CD8-positive, alpha-beta memory T cell (primary cell): ENCODE results near the gene TSEN2. TPM values are rescaled to one million over a fixed set of nuclear protein-coding genes. Genes with fewer than 3 reads are reported as not detected.
A peak's percentile ranks its signal among the peaks of the same experiment; 100 is the strongest.

ENCODE experiments used
- CTCF ChIA-PET: fragments of 350-600 bp; sonication (Branson Sonifier 250); formaldehyde crosslinking; loops from one replicate; lab custom pipeline; 2021; ENCODE audit warnings: antibody characterized with exemption; lab: Charles Lee
- POLR2A ChIA-PET: fragments of 350-600 bp; sonication (Branson Sonifier 250); formaldehyde crosslinking; loops from one replicate; lab custom pipeline; 2021; ENCODE audit warnings: antibody characterized with exemption; lab: Charles Lee
- DNase-seq, 5 donors: peaks; one replicate each; pipeline versions ENCODE4 v3.0.0 to v3.0.0-alpha.2; 2020 to 2022; ENCODE audit warnings: mixed read lengths in 1 of 5
- H3K27ac ChIP-seq: one replicate; pipeline ENCODE4 v1.7.0; 2013; ENCODE audit warnings: low read depth, mild to moderate bottlenecking, low read length, moderate library complexity
- H3K27me3 ChIP-seq: 2 replicates; pipeline ENCODE4 v1.7.0; 2013; ENCODE audit warnings: low read length, mild to moderate bottlenecking; ENCODE audit not compliant: insufficient read depth, poor library complexity, severe bottlenecking
- H3K36me3 ChIP-seq: 2 replicates; pipeline ENCODE4 v1.7.0; 2013; ENCODE audit warnings: mild to moderate bottlenecking, low read length, moderate library complexity; ENCODE audit not compliant: insufficient read depth
- H3K4me1 ChIP-seq: 2 replicates; pipeline ENCODE4 v1.7.0; 2013; ENCODE audit warnings: mild to moderate bottlenecking, low read length, moderate library complexity; ENCODE audit not compliant: insufficient read depth
- H3K4me3 ChIP-seq: 2 replicates; pipeline ENCODE4 v1.7.0; 2013; ENCODE audit warnings: mild to moderate bottlenecking, low read length
- H3K9me3 ChIP-seq: 2 replicates; pipeline ENCODE4 v1.7.0; 2013; ENCODE audit warnings: mild to moderate bottlenecking, low read length
- H3K27ac Mint-ChIP-seq, 8 donors: one replicate each; pipeline ENCODE4 v1.8.0; 2020 to 2021; ENCODE audit warnings: mixed read lengths in 8 of 8, mild to moderate bottlenecking in 6 of 8, inconsistent platforms in 3 of 8, moderate library complexity in 3 of 8
- H3K27me3 Mint-ChIP-seq, 2 donors: one replicate each; pipeline ENCODE4 v1.8.0; 2020 to 2021; ENCODE audit warnings: mixed read lengths in 2 of 2, mild to moderate bottlenecking in 1 of 2, moderate library complexity in 1 of 2
- H3K36me3 Mint-ChIP-seq, 3 donors: one replicate each; pipeline ENCODE4 v1.8.0; 2020 to 2021; ENCODE audit warnings: mixed read lengths in 3 of 3, inconsistent platforms in 1 of 3, mild to moderate bottlenecking in 1 of 3
- H3K4me1 Mint-ChIP-seq, 3 donors: one replicate each; pipeline ENCODE4 v1.8.0; 2020 to 2021; ENCODE audit warnings: mixed read lengths in 3 of 3, inconsistent platforms in 1 of 3, mild to moderate bottlenecking in 1 of 3
- H3K4me3 Mint-ChIP-seq, 7 donors: one replicate each; pipeline ENCODE4 v1.8.0; 2020 to 2021; ENCODE audit warnings: mixed read lengths in 7 of 7, mild to moderate bottlenecking in 6 of 7, moderate library complexity in 4 of 7, inconsistent platforms in 2 of 7
- H3K9me3 Mint-ChIP-seq, 5 donors: one replicate each; pipeline ENCODE4 v1.8.0; 2020 to 2022; ENCODE audit warnings: mixed read lengths in 5 of 5, mild to moderate bottlenecking in 3 of 5, moderate library complexity in 2 of 5, inconsistent platforms in 1 of 5
- polyA plus RNA-seq: library from polyadenylated mRNA; unstranded; fragments of 300-500 nt; fragmentation: Illumina TruSeq; gene quantifications from one replicate; pipeline ENCODE4 v1.2.3, GENCODE V29; 2021
- total RNA-seq, 2 experiments: library from RNA; stranded (reverse); gene quantifications; one replicate each; pipeline ENCODE4 v1.2.3, GENCODE V29; 2021

TSEN2 gene
- total and polyA plus RNA-seq, 3 experiments from 2014 or later, result 13.1 to 30.3 (median 29.8) TPM

GRCh38 chr3:12544652-12545472, 60.6 kb downstream of the TSEN2 start:
- H3K4me1 ChIP-seq, result no peaks in the 10 kb centered on the region
- H3K9me3 Mint-ChIP-seq, result no peaks in the 10 kb centered on the region
- DNase-seq, result no peak
- H3K36me3 Mint-ChIP-seq, result peaks cover 0 to 3% (median 2%) of the 10 kb centered on the region in 3 donors
- no peaks in the 10 kb centered on the region for H3K9me3 ChIP-seq
- H3K36me3 ChIP-seq, result no peaks in the 10 kb centered on the region
- H3K27ac Mint-ChIP-seq, result no peak overlapping the region
- H3K27me3 Mint-ChIP-seq, result peaks cover 2% of the 10 kb centered on the region in 2 donors
- no peaks in the 10 kb centered on the region for H3K4me1 Mint-ChIP-seq
- H3K4me3 Mint-ChIP-seq, result no peak overlapping the region
- H3K27me3 ChIP-seq, result no peaks in the 10 kb centered on the region
- no peak overlapping the region for H3K4me3 ChIP-seq
- H3K27ac ChIP-seq, result no peak overlapping the region
- ChIA-PET CTCF (interaction anchor here (1.2 kb wide), 1 partner anchor 15 kb away, joined by 3 read pairs; no protein-coding TSS in a partner anchor), POLR2A (interaction anchor here (0.7 kb wide), 1 partner anchor 109 kb away, joined by 8 read pairs; no protein-coding TSS in a partner anchor)

- H3K4me1 Mint-ChIP-seq, result no peaks in the 10 kb centered on the region
- Histone ChIP-seq H3K36me3 (no peaks in the 10 kb centered on the region), H3K4me3 (no peak within 1 kb of the TSS), H3K4me1 (no peaks in the 10 kb centered on the region), H3K9me3 (no peaks in the 10 kb centered on the region), H3K27ac (no peak within 1 kb of the TSS), H3K27me3 (no peaks in the 10 kb centered on the region)
- DNase-seq, result no peak
- peaks cover 0 to 2% (median 0%) of the 10 kb centered on the region in 3 donors for H3K36me3 Mint-ChIP-seq
- ChIA-PET POLR2A (no interaction called here), CTCF (no interaction called here)
- H3K4me3 Mint-ChIP-seq, result no peak within 1 kb of the TSS
- H3K9me3 Mint-ChIP-seq, result no peaks in the 10 kb centered on the region
- H3K27ac Mint-ChIP-seq, result peak within 1 kb of the TSS in 1 of 8 donors; percentile 65
- peaks cover 2 to 8% of the 10 kb centered on the region in 2 donors for H3K27me3 Mint-ChIP-seq
Observed at GRCh38 chr3:12545473-12545791, 61.2 kb downstream of the TSEN2 start, which contains the start of gene MKRN2OS. MKRN2OS (minus strand) TSS chr3:12545499; CDS start chr3:12545464, 35 bp downstream.

GRCh38 chr3:12549971-12550760, 65.9 kb downstream of the TSEN2 start:
- Histone ChIP-seq H3K9me3 (no peaks in the 10 kb centered on the region), H3K4me3 (no peak overlapping the region), H3K27ac (no peak overlapping the region), H3K27me3 (peaks cover 8% of the 10 kb centered on the region), H3K4me1 (peaks cover 4% of the 10 kb centered on the region), H3K36me3 (no peaks in the 10 kb centered on the region)
- CTCF ChIA-PET, result no interaction called here
- no peak for DNase-seq
- Mint-ChIP-seq H3K4me1 (peaks cover 8 to 10% (median 10%) of the 10 kb centered on the region in 3 donors), H3K27me3 (peaks cover 23 to 36% of the 10 kb centered on the region in 2 donors), H3K27ac (no peak overlapping the region), H3K9me3 (peaks cover 0 to 2% (median 0%) of the 10 kb centered on the region in 5 donors), H3K36me3 (no peaks in the 10 kb centered on the region), H3K4me3 (no peak overlapping the region)
- POLR2A ChIA-PET, result no interaction called here

GRCh38 chr3:12553921-12554391, 69.7 kb downstream of the TSEN2 start:
- H3K27me3 ChIP-seq, result peaks cover 15% of the 10 kb centered on the region
- Mint-ChIP-seq H3K4me3 (peak overlapping the region; percentile 55 to 90 (median 75)), H3K9me3 (peaks cover 0 to 2% (median 0%) of the 10 kb centered on the region in 5 donors), H3K27ac (peak overlapping the region in 1 of 8 donors; percentile 1), H3K4me1 (peaks cover 32 to 40% (median 39%) of the 10 kb centered on the region in 3 donors), H3K27me3 (peaks cover 27 to 45% of the 10 kb centered on the region in 2 donors), H3K36me3 (peaks cover 0 to 10% (median 0%) of the 10 kb centered on the region in 3 donors)
- H3K27ac ChIP-seq, result no peak overlapping the region
- H3K9me3 ChIP-seq, result no peaks in the 10 kb centered on the region
- H3K4me1 ChIP-seq, result peaks cover 17% of the 10 kb centered on the region
- ChIA-PET CTCF (no interaction called here), POLR2A (interaction anchor here (0.6 kb wide), 1 partner anchor 12 kb away, joined by 6 read pairs; no protein-coding TSS in a partner anchor)
- peak in 1 of 5 donors; percentile 13 for DNase-seq
- H3K4me3 ChIP-seq, result peak overlapping the region; percentile 49
- H3K36me3 ChIP-seq, result no peaks in the 10 kb centered on the region

- Mint-ChIP-seq H3K36me3 (peaks cover 0 to 10% (median 0%) of the 10 kb centered on the region in 3 donors), H3K27ac (peak overlapping the region; percentile 2 to 96 (median 90)), H3K9me3 (peaks cover 0 to 2% (median 0%) of the 10 kb centered on the region in 5 donors), H3K4me3 (peak overlapping the region; percentile 87 to 99 (median 93)), H3K4me1 (peaks cover 55 to 64% (median 63%) of the 10 kb centered on the region in 3 donors), H3K27me3 (peaks cover 27 to 32% of the 10 kb centered on the region in 2 donors)
- H3K4me3 ChIP-seq, result peak overlapping the region; percentile 72
- peak in 1 of 5 donors; percentile 12 for DNase-seq
- ChIA-PET POLR2A (interaction anchor here (1.7 kb wide), 1 partner anchor 108 kb away, joined by 8 read pairs; the partner anchor contains the start of gene RAF1), CTCF (no interaction called here)
- peaks cover 15% of the 10 kb centered on the region for H3K27me3 ChIP-seq
- no peaks in the 10 kb centered on the region for H3K9me3 ChIP-seq
- peaks cover 40% of the 10 kb centered on the region for H3K4me1 ChIP-seq
- H3K27ac ChIP-seq, result peak overlapping the region; percentile 91
- no peaks in the 10 kb centered on the region for H3K36me3 ChIP-seq
Observed at GRCh38 chr3:12556314-12556689, 72.0 kb downstream of the TSEN2 start.

GRCh38 chr3:12556690-12557472, 72.6 kb downstream of the TSEN2 start, which contains the start of gene MKRN2:
MKRN2 (plus strand) TSS chr3:12557087; CDS start chr3:12557151, 64 bp downstream.
- DNase-seq, result peak; percentile 76 to 88 (median 83)
- H3K27me3 Mint-ChIP-seq, result peaks cover 27 to 32% of the 10 kb centered on the region in 2 donors
- no peaks in the 10 kb centered on the region for H3K36me3 ChIP-seq
- peaks cover 60 to 70% (median 68%) of the 10 kb centered on the region in 3 donors for H3K4me1 Mint-ChIP-seq
- peaks cover 0 to 10% (median 0%) of the 10 kb centered on the region in 3 donors for H3K36me3 Mint-ChIP-seq
- POLR2A ChIA-PET, result interaction anchor here (1.7 kb wide), 1 partner anchor 107 kb away, joined by 8 read pairs; the partner anchor contains the start of gene RAF1
- H3K4me1 ChIP-seq, result peaks cover 40% of the 10 kb centered on the region
- peak within 1 kb of the TSS; percentile 72 for H3K4me3 ChIP-seq
- peak within 1 kb of the TSS; percentile 87 to 99 (median 93) for H3K4me3 Mint-ChIP-seq
- peak within 1 kb of the TSS; percentile 91 for H3K27ac ChIP-seq
- peak within 1 kb of the TSS; percentile 84 to 96 (median 94) for H3K27ac Mint-ChIP-seq
- peaks cover 0 to 2% (median 0%) of the 10 kb centered on the region in 5 donors for H3K9me3 Mint-ChIP-seq
- no peaks in the 10 kb centered on the region for H3K9me3 ChIP-seq
- peaks cover 15% of the 10 kb centered on the region for H3K27me3 ChIP-seq
- CTCF ChIA-PET, result no interaction called here
